ENCODE results near the gene CDCA4.

CDCA4 gene

GRCh38 chr14:104989236-104989950, 31.5 kb downstream of the CDCA4 start:
- DNase-seq (ENCODE audit: low read depth) = no peak

- DNase-seq (ENCODE audit: low read depth) = no peak
Observed at GRCh38 chr14:104986487-104987164, 34.3 kb downstream of the CDCA4 start.

- DNase-seq (ENCODE audit: low read depth) = peak; percentile 82
Observed at GRCh38 chr14:104985675-104986486, 35.0 kb downstream of the CDCA4 start, which contains the start of gene CLBA1. Gene CLBA1 (plus strand): TSS chr14:104985788. CDS start chr14:104986432, 644 bp downstream.

GRCh38 chr14:104984056-104984894, 36.6 kb downstream of the CDCA4 start:
- no peak for DNase-seq (ENCODE audit: low read depth)

GRCh38 chr14:104983231-104983721, 37.6 kb downstream of the CDCA4 start:
- DNase-seq (ENCODE audit: low read depth) = no peak

- no peak for DNase-seq (ENCODE audit: low read depth)
Observed at GRCh38 chr14:104982548-104983230, 38.2 kb downstream of the CDCA4 start.

GRCh38 chr14:104981699-104982541, 39.0 kb downstream of the CDCA4 start:
- DNase-seq (ENCODE audit: low read depth) = no peak

GRCh38 chr14:104980611-104981531, 40.0 kb downstream of the CDCA4 start:
- DNase-seq (ENCODE audit: low read depth) = no peak

- no peak for DNase-seq (ENCODE audit: low read depth)
Observed at GRCh38 chr14:104979758-104980610, 40.9 kb downstream of the CDCA4 start.

GRCh38 chr14:104978746-104979691, 41.9 kb downstream of the CDCA4 start:
- DNase-seq (ENCODE audit: low read depth) = no peak

GRCh38 chr14:104977681-104978653, 42.9 kb downstream of the CDCA4 start, which contains the start of gene AHNAK2:
Gene AHNAK2 (minus strand): TSS chr14:104978374. CDS start chr14:104978237, 137 bp downstream.
- no peak for DNase-seq (ENCODE audit: low read depth)

GRCh38 chr14:104977008-104977680, 43.7 kb downstream of the CDCA4 start:
- DNase-seq (ENCODE audit: low read depth) = no peak

- no peak for DNase-seq (ENCODE audit: low read depth)
Observed at GRCh38 chr14:104976198-104977007, 44.5 kb downstream of the CDCA4 start.

Data from GM04504 (cell line).